Esophagus muscularis mucosa (tissue), 4 donors: ENCODE measurements around the gene DNM1. TPM values are rescaled to one million over a fixed set of nuclear protein-coding genes. Genes with fewer than 3 reads are reported as not detected.

Experiments used
- DNase-seq: peaks from one replicate; pipeline ENCODE4 v3.0.0-alpha.2; 2017; ENCODE audit errors: extremely low spot score
- H3K27ac ChIP-seq, 4 donors: fragments of 200-600 bp; sonication (generic); replicated peaks in 1 of 4; 1 replicate in 3 of 4; 2 replicates in 1 of 4; pipeline ENCODE4 v1.5.1; 2016 to 2019; ENCODE audit warnings: mild to moderate bottlenecking in 1 of 4
- H3K27me3 ChIP-seq, 4 donors: fragments of 200-600 bp; sonication (generic); one replicate each; pipeline versions ENCODE4 v1.5.1 to v1.6.0; 2016 to 2019
- H3K36me3 ChIP-seq, 4 donors: fragments of 200-600 bp; sonication (generic); one replicate each; pipeline ENCODE4 v1.5.1; 2016 to 2019
- H3K4me1 ChIP-seq, 4 donors: fragments of 200-600 bp; sonication (generic); one replicate each; pipeline ENCODE4 v1.5.1; 2016 to 2019
- H3K4me3 ChIP-seq, 4 donors: fragments of 200-600 bp; sonication (generic); 1 replicate in 2 of 4; 2 replicates in 2 of 4; pipeline ENCODE4 v1.5.1; 2016 to 2019; ENCODE audit warnings: mild to moderate bottlenecking in 4 of 4, moderate library complexity in 1 of 4
- H3K9me3 ChIP-seq, 4 donors: fragments of 200-600 bp; sonication (generic); 1 replicate in 3 of 4; 2 replicates in 1 of 4; pipeline ENCODE4 v1.5.1; 2016 to 2019
- CTCF ChIP-seq, 3 experiments: fragments of 200-600 bp in 2 of 3; fragments of 450-650 bp in 1 of 3; sonication (generic) in 2 of 3; IDR thresholded peaks; one replicate each; pipeline ENCODE4 v1.5.1; 2017 to 2019; ENCODE audit warnings: antibody characterized with exemption in 3 of 3, mild to moderate bottlenecking in 2 of 3, moderate library complexity in 1 of 3
- EP300 ChIP-seq: sonication (generic); formaldehyde crosslinking; IDR thresholded peaks from one replicate; pipeline ENCODE4 v1.6.1; 2017; ENCODE audit warnings: antibody characterized with exemption
- POLR2A ChIP-seq: fragments of 450-650 bp; IDR thresholded peaks from one replicate; pipeline ENCODE4 v1.6.1; 2017; ENCODE audit warnings: antibody characterized with exemption, moderate library complexity, mild to moderate bottlenecking, low read depth
- POLR2AphosphoS5 ChIP-seq, 2 donors: sonication (generic); formaldehyde crosslinking; IDR thresholded peaks; one replicate each; pipeline ENCODE4 v1.6.1; 2017; ENCODE audit warnings: antibody characterized with exemption in 2 of 2
- WGBS: methylation state at CpG from one replicate; pipeline ENCODE4 v1.1.5; 2018; 5-methylcytosine and 5-hydroxymethylcytosine counted together
- intact Hi-C: fragments of 100-400 bp; cut with DNase I; formaldehyde crosslinking; loops from one replicate; pipeline ENCODE4 v1.15.1; 2023
- total RNA-seq, 4 donors: library from RNA; depleted of rRNA; stranded (reverse); fragments of >200 nt; gene quantifications; one replicate each; pipeline versions ENCODE4 v1.1.0 to v1.2.1, GENCODE V29; 2016

The DNM1 gene
- total RNA-seq, 4 donors from 2014 or later: 10.9 to 27.0 (median 16.8) TPM

- intact Hi-C loops: no loop called here
- Histone ChIP-seq H3K36me3 (peaks cover 0 to 18% (median 11%) of the 10 kb centered on the region in 4 donors), H3K27ac (peak overlapping the region; percentile 86 to 95 (median 91)), H3K27me3 (no peaks in the 10 kb centered on the region), H3K4me3 (peak overlapping the region in 1 of 4 donors; percentile 86), H3K4me1 (peaks cover 23 to 34% (median 31%) of the 10 kb centered on the region in 4 donors), H3K9me3 (no peaks in the 10 kb centered on the region)
- no peak for TF ChIP-seq EP300
- no peak for TF ChIP-seq CTCF (IDR thresholded peaks at IDR 0.05)
- no peak for TF ChIP-seq POLR2A
- no peak for TF ChIP-seq POLR2AphosphoS5 (IDR thresholded peaks at IDR 0.05)
- DNase-seq: no peak
- WGBS: 85% methylated on average over 14 of the region's 14 CpGs
Measured at GRCh38 chr9:128193469-128194096, 9.6 kb upstream of the DNM1 start.

GRCh38 chr9:128201441-128202369 is 1.5 kb upstream of the DNM1 start:
- H3K4me1 ChIP-seq: peaks cover 11 to 22% (median 20%) of the 10 kb centered on the region in 4 donors
- H3K4me3 ChIP-seq: no peak overlapping the region
- TF ChIP-seq POLR2A: no peak
- no peak for TF ChIP-seq POLR2AphosphoS5 (IDR thresholded peaks at IDR 0.05)
- TF ChIP-seq EP300: no peak
- TF ChIP-seq CTCF (IDR thresholded peaks at IDR 0.05): no peak
- DNase-seq: no peak
- 94% methylated on average over 13 of the region's 13 CpGs for WGBS
- peaks cover 0 to 21% (median 3%) of the 10 kb centered on the region in 4 donors for H3K27me3 ChIP-seq
- H3K27ac ChIP-seq: no peak overlapping the region
- no peaks in the 10 kb centered on the region for H3K9me3 ChIP-seq
- H3K36me3 ChIP-seq: no peaks in the 10 kb centered on the region
- intact Hi-C loops: no loop called here

- H3K36me3 ChIP-seq: no peaks in the 10 kb centered on the region
- TF ChIP-seq CTCF (IDR thresholded peaks at IDR 0.05): no peak
- no peak for TF ChIP-seq POLR2A
- TF ChIP-seq EP300: no peak
- no peak for TF ChIP-seq POLR2AphosphoS5 (IDR thresholded peaks at IDR 0.05)
- no peak for DNase-seq
- no peaks in the 10 kb centered on the region for H3K9me3 ChIP-seq
- peaks cover 11 to 24% (median 20%) of the 10 kb centered on the region in 4 donors for H3K4me1 ChIP-seq
- H3K27me3 ChIP-seq: peaks cover 0 to 21% (median 3%) of the 10 kb centered on the region in 4 donors
- peak overlapping the region in 1 of 4 donors; percentile 76 for H3K27ac ChIP-seq
- intact Hi-C loops: no loop called here
- peak overlapping the region in 3 of 4 donors; percentile 70 to 71 (median 70) for H3K4me3 ChIP-seq
- WGBS: 17% methylated on average over 2 of the region's 2 CpGs
Measured at GRCh38 chr9:128202648-128203023, 543 bp upstream of the DNM1 start.

GRCh38 chr9:128203707-128204551 is 750 bp downstream of the DNM1 start:
- Histone ChIP-seq H3K4me1 (peaks cover 11 to 26% (median 20%) of the 10 kb centered on the region in 4 donors), H3K27me3 (peaks cover 0 to 21% (median 3%) of the 10 kb centered on the region in 4 donors), H3K36me3 (no peaks in the 10 kb centered on the region), H3K9me3 (no peaks in the 10 kb centered on the region), H3K4me3 (peak overlapping the region; percentile 67 to 71 (median 70)), H3K27ac (peak overlapping the region; percentile 54 to 76 (median 58))
- WGBS: 3% methylated on average over 12 of the region's 67 CpGs
- no peak for DNase-seq
- intact Hi-C loops: no loop called here
- TF ChIP-seq POLR2A (no peak), CTCF (IDR thresholded peaks at IDR 0.05) (no peak), POLR2AphosphoS5 (IDR thresholded peaks at IDR 0.05) (peak; percentile 6 to 25), EP300 (no peak)
